Sigmoid colon (tissue), 3 donors: Measurements from ENCODE around the gene BACE1-AS.

Experiments used
- POLR2A ChIP-seq, 2 donors: fragments of 450-650 bp; IDR thresholded peaks; one replicate each; pipeline ENCODE4 v1.6.1; 2016; ENCODE audit warnings: antibody characterized with exemption in 2 of 2, mild to moderate bottlenecking in 2 of 2, moderate library complexity in 2 of 2
- TF ChIP-seq, protein P1 (sequence below), 4 experiments: fragments of 450-650 bp in 3 of 4; fragments of 200-600 bp in 1 of 4; IDR thresholded peaks; one replicate each; pipeline ENCODE4 v1.5.1; 2016 to 2019; ENCODE audit warnings: antibody characterized with exemption in 4 of 4, mild to moderate bottlenecking in 3 of 4, moderate library complexity in 2 of 4

DNA sequence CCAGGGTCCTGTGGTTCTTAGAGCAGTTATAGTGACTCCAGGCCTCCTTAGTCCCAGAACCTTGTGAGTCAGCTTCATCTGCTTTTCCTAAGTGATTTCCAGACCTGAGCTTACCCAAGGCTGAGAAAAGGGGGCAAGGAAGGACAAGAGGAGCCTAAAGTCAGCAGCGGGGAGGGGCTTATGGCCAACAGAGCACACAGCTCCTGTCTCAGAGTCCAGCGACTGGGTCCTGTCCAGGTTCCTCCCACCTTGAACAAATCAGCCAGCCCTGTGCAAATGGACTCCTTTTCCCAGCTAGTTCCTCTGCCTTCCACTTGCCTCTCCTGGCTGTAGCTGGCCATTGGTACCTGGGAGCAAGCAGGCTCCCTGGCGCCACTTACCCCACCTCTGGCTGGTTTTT is 14.0 kb downstream of the BACE1-AS start:
- TF ChIP-seq POLR2A (IDR thresholded peaks at IDR 0.05) = no peak
- TF ChIP-seq, protein P1, sequence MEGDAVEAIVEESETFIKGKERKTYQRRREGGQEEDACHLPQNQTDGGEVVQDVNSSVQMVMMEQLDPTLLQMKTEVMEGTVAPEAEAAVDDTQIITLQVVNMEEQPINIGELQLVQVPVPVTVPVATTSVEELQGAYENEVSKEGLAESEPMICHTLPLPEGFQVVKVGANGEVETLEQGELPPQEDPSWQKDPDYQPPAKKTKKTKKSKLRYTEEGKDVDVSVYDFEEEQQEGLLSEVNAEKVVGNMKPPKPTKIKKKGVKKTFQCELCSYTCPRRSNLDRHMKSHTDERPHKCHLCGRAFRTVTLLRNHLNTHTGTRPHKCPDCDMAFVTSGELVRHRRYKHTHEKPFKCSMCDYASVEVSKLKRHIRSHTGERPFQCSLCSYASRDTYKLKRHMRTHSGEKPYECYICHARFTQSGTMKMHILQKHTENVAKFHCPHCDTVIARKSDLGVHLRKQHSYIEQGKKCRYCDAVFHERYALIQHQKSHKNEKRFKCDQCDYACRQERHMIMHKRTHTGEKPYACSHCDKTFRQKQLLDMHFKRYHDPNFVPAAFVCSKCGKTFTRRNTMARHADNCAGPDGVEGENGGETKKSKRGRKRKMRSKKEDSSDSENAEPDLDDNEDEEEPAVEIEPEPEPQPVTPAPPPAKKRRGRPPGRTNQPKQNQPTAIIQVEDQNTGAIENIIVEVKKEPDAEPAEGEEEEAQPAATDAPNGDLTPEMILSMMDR (IDR thresholded peaks at IDR 0.05) = no peak
